ENCODE data around the gene BICDL2.

Gene BICDL2

GRCh38 chr16:2985462-2985861, 51.3 kb downstream of the BICDL2 start:
- no peak for DNase-seq (ENCODE audit: low read depth)

DNA sequence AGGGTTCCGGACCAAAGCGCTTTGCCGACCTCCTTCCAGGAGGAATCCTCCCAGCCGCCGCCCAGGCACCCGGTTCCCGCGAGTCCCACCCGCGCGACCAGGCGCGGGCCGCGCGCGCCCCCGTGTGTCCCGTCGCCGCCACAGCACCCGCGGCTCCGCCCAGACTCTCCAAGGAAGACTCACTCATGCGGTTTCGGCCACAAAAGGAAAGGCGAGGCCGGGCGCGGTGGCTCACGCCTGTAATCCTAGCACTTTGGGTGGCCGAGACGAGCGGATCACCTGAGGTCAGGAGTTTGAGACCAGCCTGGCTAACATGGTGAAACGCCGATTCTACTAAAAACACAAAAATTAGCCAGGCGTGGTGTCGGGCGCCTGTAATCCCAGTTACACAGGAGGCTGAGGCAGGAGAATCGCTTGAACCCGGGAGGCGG, 53.0 kb downstream of the BICDL2 start:
- DNase-seq (ENCODE audit: low read depth): no peak

- DNase-seq (ENCODE audit: low read depth): no peak
These were observed 54.3 kb downstream of the BICDL2 start for GRCh38 chr16:2982402-2982801.

- DNase-seq (ENCODE audit: low read depth): no peak
These were observed 54.9 kb downstream of the BICDL2 start for GRCh38 chr16:2981899-2982250.

DNA sequence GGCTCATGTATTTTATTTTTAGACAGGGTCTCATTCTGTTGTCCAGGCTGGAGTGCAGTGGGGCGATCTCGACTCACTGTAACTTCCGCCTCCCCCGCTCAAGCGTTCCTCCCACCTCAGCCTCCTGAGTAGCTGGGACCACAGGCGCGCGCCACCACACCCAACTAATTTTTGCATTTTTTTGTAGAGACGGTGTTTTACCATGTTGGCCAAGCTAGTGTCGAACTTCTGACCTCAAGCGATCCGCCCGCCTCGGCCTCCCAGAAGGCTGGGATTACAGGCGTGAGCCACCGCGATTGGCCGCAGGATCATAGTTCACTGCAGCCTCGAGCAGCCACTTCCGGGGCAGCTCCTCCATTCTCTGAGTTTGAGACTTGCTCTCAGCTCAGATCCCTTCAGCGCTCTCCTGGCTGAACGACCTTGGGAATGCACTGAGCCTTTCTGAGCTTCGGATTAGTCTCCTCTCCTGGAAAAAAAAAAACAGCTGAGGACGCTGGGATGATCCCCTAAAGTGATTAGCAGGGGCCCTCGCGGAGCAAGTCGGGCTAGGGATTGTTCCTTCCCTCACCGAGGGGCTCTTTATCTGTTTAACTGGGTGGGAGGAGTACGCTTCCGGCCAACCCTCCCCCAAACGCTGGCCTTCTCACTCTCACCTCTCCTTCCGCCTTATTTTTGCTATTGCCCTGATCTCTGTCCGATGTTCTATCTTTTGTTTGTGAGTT, 55.4 kb downstream of the BICDL2 start:
- DNase-seq (ENCODE audit: low read depth): no peak

GRCh38 chr16:2980227-2981176, 56.2 kb downstream of the BICDL2 start, which contains the start of gene PKMYT1:
Gene PKMYT1, minus strand, starts transcription at chr16:2980446. Its CDS starts 789 bp downstream, at chr16:2979657.
- no peak for DNase-seq (ENCODE audit: low read depth)

DNA sequence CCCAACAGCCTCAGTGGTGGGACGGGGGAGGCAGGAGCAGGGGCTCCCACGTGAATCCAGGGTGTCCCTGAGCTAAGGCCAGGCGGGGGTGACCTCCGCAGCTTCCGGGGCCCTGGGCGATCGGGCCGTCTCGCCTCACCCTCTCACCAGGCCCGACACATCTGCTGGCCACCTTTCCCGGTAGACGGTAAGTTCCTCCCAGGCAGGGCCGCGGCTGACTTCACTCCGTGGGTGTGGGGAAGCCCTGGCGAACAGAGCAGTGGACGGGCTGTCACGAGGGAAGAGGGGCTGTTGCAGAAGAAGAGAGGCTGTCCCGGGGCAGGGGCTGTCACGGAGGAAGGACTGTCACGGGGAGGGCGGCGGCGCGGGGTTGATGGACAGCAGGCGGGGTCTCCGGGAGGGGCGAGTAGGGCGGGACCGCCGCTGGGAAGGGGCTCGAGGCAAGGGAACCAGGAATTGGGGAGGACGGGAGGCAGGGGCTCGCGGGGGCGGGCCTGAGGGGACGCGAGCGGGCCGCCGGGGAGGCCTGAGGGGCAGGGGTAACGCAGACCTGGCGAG, 57.0 kb downstream of the BICDL2 start:
- DNase-seq (ENCODE audit: low read depth): no peak
